HL-60 (cell line): ENCODE results near the gene PPP1R1A.

Experiments used
- DNase-seq, 2 experiments: peaks; one replicate each; pipeline ENCODE4 v3.0.0-alpha.2; 2010 to 2020; ENCODE audit warnings: low read depth in 1 of 2, low spot score in 1 of 2
- H3K27ac ChIP-seq: fragments of 250-450 bp; sonication (Bioruptor Pico); replicated peaks from 2 replicates; pipeline ENCODE4 v1.5.1; 2020; ENCODE audit warnings: mild to moderate bottlenecking, moderate library complexity
- H3K27me3 ChIP-seq: fragments of 250-450 bp; sonication (Bioruptor Pico); 2 replicates; pipeline ENCODE4 v1.5.1; 2021; ENCODE audit warnings: mild to moderate bottlenecking, moderate library complexity; ENCODE audit not compliant: insufficient read depth, poor library complexity, severe bottlenecking
- H3K4me3 ChIP-seq: replicated peaks from 2 replicates; pipeline ENCODE4 v1.5.1; 2011; ENCODE audit warnings: mild to moderate bottlenecking, control low read depth, low read length; ENCODE audit not compliant: insufficient read depth
- GABPA ChIP-seq: IDR thresholded peaks from 2 replicates; pipeline ENCODE4 v1.6.1; 2012; ENCODE audit warnings: low read depth
- POLR2AphosphoS5 ChIP-seq: IDR thresholded peaks from 2 replicates; pipeline ENCODE4 v1.6.1; 2012; ENCODE audit warnings: low read depth
- SPI1 ChIP-seq: IDR thresholded peaks from 2 replicates; pipeline ENCODE4 v1.6.1; 2012; ENCODE audit warnings: low read depth, mild to moderate bottlenecking, borderline replicate concordance
- long read RNA-seq: library from polyadenylated mRNA; unstranded; transcript quantifications from one replicate; pipeline ENCODE4 v2.0.0, GENCODE V29; 2020
- TF ChIP-seq, protein P1 (sequence below): IDR thresholded peaks from 2 replicates; pipeline ENCODE4 v1.6.1; 2012; ENCODE audit warnings: low read depth; ENCODE audit not compliant: insufficient replicate concordance
- TF ChIP-seq, protein P2 (sequence below): IDR thresholded peaks from one replicate; pipeline ENCODE4 v1.5.1; 2011; ENCODE audit warnings: low read length, control low read depth, inconsistent platforms; ENCODE audit not compliant: insufficient read depth

Gene PPP1R1A, protein sequence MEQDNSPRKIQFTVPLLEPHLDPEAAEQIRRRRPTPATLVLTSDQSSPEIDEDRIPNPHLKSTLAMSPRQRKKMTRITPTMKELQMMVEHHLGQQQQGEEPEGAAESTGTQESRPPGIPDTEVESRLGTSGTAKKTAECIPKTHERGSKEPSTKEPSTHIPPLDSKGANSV
- long read RNA-seq, result 0 reads

GRCh38 chr12:54588110-54588889 is at the start of gene PPP1R1A:
TSS of gene PPP1R1A (minus strand) at chr12:54588659. CDS start at chr12:54588488, 171 bp downstream.
- no peak within 1 kb of the TSS for H3K27ac ChIP-seq
- TF ChIP-seq SPI1, result no peak
- TF ChIP-seq, protein P1, sequence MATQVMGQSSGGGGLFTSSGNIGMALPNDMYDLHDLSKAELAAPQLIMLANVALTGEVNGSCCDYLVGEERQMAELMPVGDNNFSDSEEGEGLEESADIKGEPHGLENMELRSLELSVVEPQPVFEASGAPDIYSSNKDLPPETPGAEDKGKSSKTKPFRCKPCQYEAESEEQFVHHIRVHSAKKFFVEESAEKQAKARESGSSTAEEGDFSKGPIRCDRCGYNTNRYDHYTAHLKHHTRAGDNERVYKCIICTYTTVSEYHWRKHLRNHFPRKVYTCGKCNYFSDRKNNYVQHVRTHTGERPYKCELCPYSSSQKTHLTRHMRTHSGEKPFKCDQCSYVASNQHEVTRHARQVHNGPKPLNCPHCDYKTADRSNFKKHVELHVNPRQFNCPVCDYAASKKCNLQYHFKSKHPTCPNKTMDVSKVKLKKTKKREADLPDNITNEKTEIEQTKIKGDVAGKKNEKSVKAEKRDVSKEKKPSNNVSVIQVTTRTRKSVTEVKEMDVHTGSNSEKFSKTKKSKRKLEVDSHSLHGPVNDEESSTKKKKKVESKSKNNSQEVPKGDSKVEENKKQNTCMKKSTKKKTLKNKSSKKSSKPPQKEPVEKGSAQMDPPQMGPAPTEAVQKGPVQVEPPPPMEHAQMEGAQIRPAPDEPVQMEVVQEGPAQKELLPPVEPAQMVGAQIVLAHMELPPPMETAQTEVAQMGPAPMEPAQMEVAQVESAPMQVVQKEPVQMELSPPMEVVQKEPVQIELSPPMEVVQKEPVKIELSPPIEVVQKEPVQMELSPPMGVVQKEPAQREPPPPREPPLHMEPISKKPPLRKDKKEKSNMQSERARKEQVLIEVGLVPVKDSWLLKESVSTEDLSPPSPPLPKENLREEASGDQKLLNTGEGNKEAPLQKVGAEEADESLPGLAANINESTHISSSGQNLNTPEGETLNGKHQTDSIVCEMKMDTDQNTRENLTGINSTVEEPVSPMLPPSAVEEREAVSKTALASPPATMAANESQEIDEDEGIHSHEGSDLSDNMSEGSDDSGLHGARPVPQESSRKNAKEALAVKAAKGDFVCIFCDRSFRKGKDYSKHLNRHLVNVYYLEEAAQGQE, result no peak
- no peak for TF ChIP-seq GABPA
- no peak for TF ChIP-seq POLR2AphosphoS5
- TF ChIP-seq, protein P2, sequence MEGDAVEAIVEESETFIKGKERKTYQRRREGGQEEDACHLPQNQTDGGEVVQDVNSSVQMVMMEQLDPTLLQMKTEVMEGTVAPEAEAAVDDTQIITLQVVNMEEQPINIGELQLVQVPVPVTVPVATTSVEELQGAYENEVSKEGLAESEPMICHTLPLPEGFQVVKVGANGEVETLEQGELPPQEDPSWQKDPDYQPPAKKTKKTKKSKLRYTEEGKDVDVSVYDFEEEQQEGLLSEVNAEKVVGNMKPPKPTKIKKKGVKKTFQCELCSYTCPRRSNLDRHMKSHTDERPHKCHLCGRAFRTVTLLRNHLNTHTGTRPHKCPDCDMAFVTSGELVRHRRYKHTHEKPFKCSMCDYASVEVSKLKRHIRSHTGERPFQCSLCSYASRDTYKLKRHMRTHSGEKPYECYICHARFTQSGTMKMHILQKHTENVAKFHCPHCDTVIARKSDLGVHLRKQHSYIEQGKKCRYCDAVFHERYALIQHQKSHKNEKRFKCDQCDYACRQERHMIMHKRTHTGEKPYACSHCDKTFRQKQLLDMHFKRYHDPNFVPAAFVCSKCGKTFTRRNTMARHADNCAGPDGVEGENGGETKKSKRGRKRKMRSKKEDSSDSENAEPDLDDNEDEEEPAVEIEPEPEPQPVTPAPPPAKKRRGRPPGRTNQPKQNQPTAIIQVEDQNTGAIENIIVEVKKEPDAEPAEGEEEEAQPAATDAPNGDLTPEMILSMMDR, result no peak
- no peak within 1 kb of the TSS for H3K4me3 ChIP-seq
- no peak for DNase-seq
- H3K27me3 ChIP-seq, result peaks cover 46% of the 10 kb centered on the region

DNA sequence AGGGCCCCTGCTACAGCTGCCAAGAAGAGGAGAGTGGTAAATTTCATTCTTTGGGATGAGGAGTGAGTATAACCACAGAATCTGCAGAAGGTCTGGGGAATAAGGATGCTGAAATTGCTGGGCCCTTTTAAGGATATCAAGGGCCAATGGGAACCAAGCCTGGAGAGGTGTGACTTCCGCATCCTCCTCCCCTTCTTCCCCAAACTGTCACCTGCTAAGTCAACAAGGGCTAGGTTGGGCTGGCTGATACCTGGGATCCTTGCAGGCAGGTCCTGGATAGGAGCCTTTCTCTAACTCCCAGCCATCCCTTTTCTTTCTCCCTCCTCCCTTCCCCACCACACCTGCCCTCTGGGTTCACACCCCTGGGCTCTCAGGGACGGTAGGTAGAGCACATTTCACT is 46.3 kb upstream of the PPP1R1A start, which contains the start of gene LACRT:
Gene LACRT (minus strand): TSS at position 101 of the 400 bp plus-strand sequence. CDS start 54 bp downstream, at position 47.
- Histone ChIP-seq H3K4me3 (no peak within 1 kb of the TSS), H3K27ac (no peak within 1 kb of the TSS), H3K27me3 (no peaks in the 10 kb centered on the region)
- TF ChIP-seq SPI1 (no peak), POLR2AphosphoS5 (no peak), GABPA (no peak)
- TF ChIP-seq, protein P2, result no peak
- TF ChIP-seq, protein P1, result no peak
- DNase-seq, result no peak

DNA sequence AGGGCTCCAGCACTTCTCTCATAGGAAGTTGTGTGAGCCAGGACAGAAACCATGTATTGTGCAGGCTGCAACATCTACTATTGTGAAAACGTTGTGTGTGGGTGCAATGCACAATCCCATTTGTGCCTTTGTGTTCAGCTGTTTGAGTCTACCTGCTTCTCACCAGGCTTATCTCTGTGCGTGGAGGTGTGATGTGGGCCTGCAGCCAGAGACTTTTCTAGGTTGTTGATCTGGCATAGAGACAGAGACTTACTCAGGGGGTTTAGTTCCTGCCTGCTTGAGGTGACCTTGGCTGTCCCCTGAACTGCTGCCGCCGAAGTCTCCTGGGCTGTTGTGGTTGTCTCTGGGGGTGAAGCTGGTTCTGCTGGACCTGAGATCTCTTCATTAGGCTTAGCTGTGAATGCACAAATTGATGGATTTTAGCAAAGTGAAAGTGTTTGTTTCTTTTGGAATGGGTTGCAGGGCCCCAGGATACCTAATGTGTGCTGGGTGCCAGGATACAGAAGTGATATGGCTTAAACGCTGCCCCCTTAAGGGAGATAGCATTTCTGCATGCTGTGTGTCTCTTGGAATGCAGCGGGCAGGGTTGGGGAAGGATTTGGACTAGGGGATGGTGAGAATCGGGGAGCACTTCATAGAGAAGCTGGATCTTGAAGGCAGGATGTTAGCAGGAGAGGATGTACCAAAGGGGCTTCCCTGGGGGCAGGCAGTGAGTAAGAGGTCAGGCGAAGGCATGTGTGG is 43.7 kb upstream of the PPP1R1A start:
- no peak for DNase-seq
- no peak overlapping the region for H3K27ac ChIP-seq
- H3K27me3 ChIP-seq, result no peaks in the 10 kb centered on the region
- TF ChIP-seq SPI1 (no peak), POLR2AphosphoS5 (no peak), GABPA (no peak)
- TF ChIP-seq, protein P2, result peak; percentile 7
- TF ChIP-seq, protein P1, result no peak
- H3K4me3 ChIP-seq, result no peak overlapping the region
